Measurements from ENCODE around the gene PTPRD.

Gene PTPRD

GRCh38 chr9:8287501-8287900 is 2325.3 kb downstream of the PTPRD start:
- H3K27me3 ChIP-seq (ENCODE audit: control insufficient read depth, insufficient read depth, low read length, poor library complexity, severe bottlenecking): no peaks in the 10 kb centered on the region
- H3K27ac ChIP-seq (ENCODE audit: insufficient read depth, low read depth, low read length, poor library complexity, severe bottlenecking): no peak overlapping the region
- peaks cover 5% of the 10 kb centered on the region for H3K4me1 ChIP-seq (ENCODE audit: control insufficient read depth, insufficient read depth, low read length)
- no peaks in the 10 kb centered on the region for H3K36me3 ChIP-seq (ENCODE audit: control insufficient read depth, insufficient read depth, low read length)
- H3K4me3 ChIP-seq (ENCODE audit: insufficient read depth, low read depth, low read length): no peak overlapping the region
- H3K9me3 ChIP-seq (ENCODE audit: control insufficient read depth, low read length): no peaks in the 10 kb centered on the region
- 31 to 70% methylated on average over 1 to 2 of the region's 2 CpGs for WGBS, 2 experiments

DNA sequence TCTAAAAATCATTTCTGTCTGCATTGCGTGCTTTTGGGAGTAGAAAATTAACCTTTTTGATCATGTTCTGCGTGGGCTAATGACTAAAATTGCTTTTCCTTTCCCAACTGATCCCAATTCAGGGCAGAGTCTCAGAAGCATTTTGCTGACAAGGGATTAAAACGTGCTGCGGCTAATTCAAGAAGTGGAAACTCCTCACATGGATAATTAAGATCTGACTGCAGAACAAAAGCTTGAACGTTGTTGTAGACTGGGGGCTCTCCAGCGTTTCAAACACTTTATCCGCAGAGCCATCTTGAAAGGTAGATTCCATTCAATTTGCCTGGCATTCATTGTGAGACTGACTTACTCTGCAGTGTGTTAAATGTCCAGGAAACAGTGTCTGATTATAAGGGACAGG is 2327.9 kb downstream of the PTPRD start:
- H3K9me3 ChIP-seq (ENCODE audit: control insufficient read depth, low read length): no peaks in the 10 kb centered on the region
- no peak overlapping the region for H3K4me3 ChIP-seq (ENCODE audit: insufficient read depth, low read depth, low read length)
- H3K27me3 ChIP-seq (ENCODE audit: control insufficient read depth, insufficient read depth, low read length, poor library complexity, severe bottlenecking): no peaks in the 10 kb centered on the region
- H3K36me3 ChIP-seq (ENCODE audit: control insufficient read depth, insufficient read depth, low read length): no peaks in the 10 kb centered on the region
- H3K27ac ChIP-seq (ENCODE audit: insufficient read depth, low read depth, low read length, poor library complexity, severe bottlenecking): no peak overlapping the region
- peaks cover 5% of the 10 kb centered on the region for H3K4me1 ChIP-seq (ENCODE audit: control insufficient read depth, insufficient read depth, low read length)
- WGBS, 2 experiments: 70 to 78% methylated on average over 7 of the region's 7 CpGs

DNA sequence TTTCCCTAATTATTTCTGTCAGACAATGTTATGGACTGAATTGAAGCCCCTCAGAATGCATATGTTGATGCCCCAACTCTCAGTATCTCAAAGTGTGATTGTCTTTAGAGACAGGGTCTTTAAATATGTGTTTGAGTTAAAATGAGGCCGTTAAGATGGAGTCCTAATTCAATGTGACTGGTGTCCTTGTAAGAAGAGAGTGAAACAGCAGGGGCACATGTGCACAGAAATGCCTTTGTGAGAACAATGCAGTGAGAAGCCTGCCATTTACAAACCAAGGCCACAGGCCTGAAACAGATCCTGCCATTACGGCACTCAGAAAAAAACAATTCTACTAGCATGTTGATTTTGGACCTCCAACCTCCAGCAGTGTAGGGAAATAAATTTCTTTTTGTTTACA is 2330.3 kb downstream of the PTPRD start:
- 64 to 74% methylated on average over 2 of the region's 2 CpGs for WGBS, 2 experiments
- Histone ChIP-seq H3K27ac (ENCODE audit: insufficient read depth, low read depth, low read length, poor library complexity, severe bottlenecking) (no peak overlapping the region), H3K27me3 (ENCODE audit: control insufficient read depth, insufficient read depth, low read length, poor library complexity, severe bottlenecking) (no peaks in the 10 kb centered on the region), H3K4me1 (ENCODE audit: control insufficient read depth, insufficient read depth, low read length) (peaks cover 5% of the 10 kb centered on the region), H3K9me3 (ENCODE audit: control insufficient read depth, low read length) (no peaks in the 10 kb centered on the region), H3K36me3 (ENCODE audit: control insufficient read depth, insufficient read depth, low read length) (no peaks in the 10 kb centered on the region), H3K4me3 (ENCODE audit: insufficient read depth, low read depth, low read length) (no peak overlapping the region)

DNA sequence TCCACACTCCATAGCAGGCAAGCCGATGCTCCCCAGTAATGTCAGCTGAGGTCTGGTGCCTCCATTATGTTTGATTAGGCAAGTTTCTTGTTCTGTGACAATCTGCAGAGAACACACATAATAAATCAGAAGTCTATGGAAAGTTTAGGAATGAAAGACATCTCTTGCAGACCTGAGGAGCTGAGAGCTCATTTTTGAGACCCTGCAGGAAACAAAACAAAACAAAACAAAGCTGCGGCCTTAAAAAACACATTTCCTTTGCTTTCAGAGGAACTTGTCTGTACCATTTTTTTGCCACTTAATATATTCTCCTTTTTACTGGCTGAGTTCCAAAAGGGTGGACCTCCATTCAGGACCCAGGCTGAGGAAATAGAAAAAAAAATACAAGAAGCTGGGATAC is 2332.0 kb downstream of the PTPRD start:
- H3K4me3 ChIP-seq (ENCODE audit: insufficient read depth, low read depth, low read length): no peak overlapping the region
- 91 to 97% methylated on average over 1 to 2 of the region's 2 CpGs for WGBS, 2 experiments
- H3K27ac ChIP-seq (ENCODE audit: insufficient read depth, low read depth, low read length, poor library complexity, severe bottlenecking): no peak overlapping the region
- H3K36me3 ChIP-seq (ENCODE audit: control insufficient read depth, insufficient read depth, low read length): no peaks in the 10 kb centered on the region
- H3K9me3 ChIP-seq (ENCODE audit: control insufficient read depth, low read length): peaks cover under 1% of the 10 kb centered on the region
- H3K4me1 ChIP-seq (ENCODE audit: control insufficient read depth, insufficient read depth, low read length): peaks cover 5% of the 10 kb centered on the region
- no peaks in the 10 kb centered on the region for H3K27me3 ChIP-seq (ENCODE audit: control insufficient read depth, insufficient read depth, low read length, poor library complexity, severe bottlenecking)

DNA sequence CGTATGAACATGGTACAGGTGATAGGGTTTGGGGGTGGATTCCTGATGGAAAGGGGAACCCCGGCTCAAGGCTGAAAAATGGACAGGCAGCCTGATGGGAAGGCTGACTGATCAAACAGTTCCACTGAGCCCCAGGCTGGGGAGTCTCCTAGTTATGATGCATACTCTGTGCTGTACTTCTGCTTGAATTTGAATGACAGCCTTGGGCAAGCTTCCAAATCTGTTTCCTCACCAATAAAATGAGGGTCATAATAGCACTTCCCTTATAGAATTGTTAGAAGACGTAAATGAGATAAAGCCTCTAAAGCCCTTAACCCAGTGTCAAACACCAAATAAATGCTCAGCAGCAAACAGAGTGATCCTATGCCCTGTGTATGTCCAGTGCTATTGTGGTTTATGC is 2334.8 kb downstream of the PTPRD start:
- Histone ChIP-seq H3K36me3 (ENCODE audit: control insufficient read depth, insufficient read depth, low read length) (no peaks in the 10 kb centered on the region), H3K4me1 (ENCODE audit: control insufficient read depth, insufficient read depth, low read length) (no peaks in the 10 kb centered on the region), H3K9me3 (ENCODE audit: control insufficient read depth, low read length) (peaks cover 2% of the 10 kb centered on the region), H3K27me3 (ENCODE audit: control insufficient read depth, insufficient read depth, low read length, poor library complexity, severe bottlenecking) (no peaks in the 10 kb centered on the region), H3K4me3 (ENCODE audit: insufficient read depth, low read depth, low read length) (no peak overlapping the region), H3K27ac (ENCODE audit: insufficient read depth, low read depth, low read length, poor library complexity, severe bottlenecking) (no peak overlapping the region)
- 92 to 97% methylated on average over 3 of the region's 3 CpGs for WGBS, 2 experiments

DNA sequence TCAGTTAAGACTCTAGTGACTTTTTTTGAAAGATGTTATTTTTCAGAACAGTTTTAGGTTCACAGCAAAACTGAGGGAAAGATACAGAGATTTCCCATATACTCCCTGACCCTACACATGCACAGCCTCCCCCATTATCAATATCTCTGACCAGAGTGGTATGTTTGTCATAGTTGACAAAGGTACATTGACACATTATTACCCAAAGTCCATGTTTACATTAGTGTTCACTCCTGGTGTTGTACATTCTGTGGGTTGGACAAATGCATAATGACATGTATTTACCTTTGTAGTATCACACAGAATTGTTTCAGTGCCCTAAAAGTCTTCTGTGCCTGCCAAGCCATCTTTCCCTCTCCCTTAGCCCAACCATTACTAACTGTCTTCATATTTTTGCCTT is 2342.6 kb downstream of the PTPRD start:
- Histone ChIP-seq H3K4me1 (ENCODE audit: control insufficient read depth, insufficient read depth, low read length) (no peaks in the 10 kb centered on the region), H3K36me3 (ENCODE audit: control insufficient read depth, insufficient read depth, low read length) (no peaks in the 10 kb centered on the region), H3K27ac (ENCODE audit: insufficient read depth, low read depth, low read length, poor library complexity, severe bottlenecking) (no peak overlapping the region), H3K27me3 (ENCODE audit: control insufficient read depth, insufficient read depth, low read length, poor library complexity, severe bottlenecking) (no peaks in the 10 kb centered on the region), H3K9me3 (ENCODE audit: control insufficient read depth, low read length) (no peaks in the 10 kb centered on the region), H3K4me3 (ENCODE audit: insufficient read depth, low read depth, low read length) (no peak overlapping the region)

GRCh38 chr9:8268881-8269280 is 2343.9 kb downstream of the PTPRD start:
- Histone ChIP-seq H3K9me3 (ENCODE audit: control insufficient read depth, low read length) (no peaks in the 10 kb centered on the region), H3K27me3 (ENCODE audit: control insufficient read depth, insufficient read depth, low read length, poor library complexity, severe bottlenecking) (no peaks in the 10 kb centered on the region), H3K36me3 (ENCODE audit: control insufficient read depth, insufficient read depth, low read length) (no peaks in the 10 kb centered on the region), H3K4me3 (ENCODE audit: insufficient read depth, low read depth, low read length) (no peak overlapping the region), H3K4me1 (ENCODE audit: control insufficient read depth, insufficient read depth, low read length) (no peaks in the 10 kb centered on the region), H3K27ac (ENCODE audit: insufficient read depth, low read depth, low read length, poor library complexity, severe bottlenecking) (no peak overlapping the region)
- WGBS, 2 experiments: 46 to 86% methylated on average over 1 of the region's 1 CpG

- 96% methylated on average over 2 of the region's 2 CpGs for WGBS, 2 experiments
- H3K4me3 ChIP-seq (ENCODE audit: insufficient read depth, low read depth, low read length): no peak overlapping the region
- no peaks in the 10 kb centered on the region for H3K4me1 ChIP-seq (ENCODE audit: control insufficient read depth, insufficient read depth, low read length)
- no peaks in the 10 kb centered on the region for H3K9me3 ChIP-seq (ENCODE audit: control insufficient read depth, low read length)
- H3K36me3 ChIP-seq (ENCODE audit: control insufficient read depth, insufficient read depth, low read length): no peaks in the 10 kb centered on the region
- no peaks in the 10 kb centered on the region for H3K27me3 ChIP-seq (ENCODE audit: control insufficient read depth, insufficient read depth, low read length, poor library complexity, severe bottlenecking)
- no peak overlapping the region for H3K27ac ChIP-seq (ENCODE audit: insufficient read depth, low read depth, low read length, poor library complexity, severe bottlenecking)
These were observed 2344.5 kb downstream of the PTPRD start for GRCh38 chr9:8268216-8268878.

DNA sequence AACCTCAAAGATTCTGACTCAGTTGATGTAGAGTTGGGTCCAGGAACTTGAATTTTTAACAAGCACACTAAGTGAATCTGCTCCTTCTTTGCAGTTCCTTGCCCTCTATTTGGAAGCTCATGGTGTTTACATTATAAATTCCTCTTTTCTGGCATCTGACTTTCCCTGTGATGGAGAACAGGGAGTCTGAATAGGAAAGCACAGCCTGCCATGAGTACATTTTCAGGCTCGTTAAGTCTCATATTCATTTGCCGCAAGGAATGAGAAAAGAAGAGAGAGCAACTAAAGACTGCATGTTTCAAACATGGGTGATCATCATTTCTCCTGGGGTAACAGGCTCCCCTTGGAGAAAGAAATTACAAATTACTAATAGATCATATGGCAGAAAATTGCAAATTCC is 2345.2 kb downstream of the PTPRD start:
- Histone ChIP-seq H3K9me3 (ENCODE audit: control insufficient read depth, low read length) (no peaks in the 10 kb centered on the region), H3K27ac (ENCODE audit: insufficient read depth, low read depth, low read length, poor library complexity, severe bottlenecking) (no peak overlapping the region), H3K36me3 (ENCODE audit: control insufficient read depth, insufficient read depth, low read length) (no peaks in the 10 kb centered on the region), H3K4me3 (ENCODE audit: insufficient read depth, low read depth, low read length) (no peak overlapping the region), H3K27me3 (ENCODE audit: control insufficient read depth, insufficient read depth, low read length, poor library complexity, severe bottlenecking) (no peaks in the 10 kb centered on the region), H3K4me1 (ENCODE audit: control insufficient read depth, insufficient read depth, low read length) (no peaks in the 10 kb centered on the region)
- WGBS, 2 experiments: 45 to 50% methylated on average over 2 of the region's 2 CpGs

- H3K9me3 ChIP-seq (ENCODE audit: control insufficient read depth, low read length): no peaks in the 10 kb centered on the region
- 50 to 65% methylated on average over 1 of the region's 1 CpG for WGBS, 2 experiments
- H3K4me3 ChIP-seq (ENCODE audit: insufficient read depth, low read depth, low read length): no peak overlapping the region
These were observed 2345.9 kb downstream of the PTPRD start for GRCh38 chr9:8266861-8267260.

GRCh38 chr9:8265281-8265680 is 2347.5 kb downstream of the PTPRD start:
- no peaks in the 10 kb centered on the region for H3K9me3 ChIP-seq (ENCODE audit: control insufficient read depth, low read length)
- H3K36me3 ChIP-seq (ENCODE audit: control insufficient read depth, insufficient read depth, low read length): no peaks in the 10 kb centered on the region
- H3K4me3 ChIP-seq (ENCODE audit: insufficient read depth, low read depth, low read length): no peak overlapping the region
- 92 to 93% methylated on average over 2 of the region's 2 CpGs for WGBS, 2 experiments
- no peak overlapping the region for H3K27ac ChIP-seq (ENCODE audit: insufficient read depth, low read depth, low read length, poor library complexity, severe bottlenecking)
- no peaks in the 10 kb centered on the region for H3K4me1 ChIP-seq (ENCODE audit: control insufficient read depth, insufficient read depth, low read length)
- no peaks in the 10 kb centered on the region for H3K27me3 ChIP-seq (ENCODE audit: control insufficient read depth, insufficient read depth, low read length, poor library complexity, severe bottlenecking)

More at GRCh38 chr9:8266861-8267260, 2345.9 kb downstream of the PTPRD start:
- Histone ChIP-seq H3K27ac (ENCODE audit: insufficient read depth, low read depth, low read length, poor library complexity, severe bottlenecking) (no peak overlapping the region), H3K4me1 (ENCODE audit: control insufficient read depth, insufficient read depth, low read length) (no peaks in the 10 kb centered on the region), H3K27me3 (ENCODE audit: control insufficient read depth, insufficient read depth, low read length, poor library complexity, severe bottlenecking) (no peaks in the 10 kb centered on the region), H3K36me3 (ENCODE audit: control insufficient read depth, insufficient read depth, low read length) (no peaks in the 10 kb centered on the region)
